ENCODE measurements around the gene RFWD3. TPM values are rescaled to one million over a fixed set of nuclear protein-coding genes. Genes with fewer than 3 reads are reported as not detected.

RFWD3 gene
- total RNA-seq = 18.1 and 20.9 TPM in 2 replicates

GRCh38 chr16:74666425-74667254, at the start of gene RFWD3:
TSS of gene RFWD3 (minus strand) at chr16:74666877. CDS start at chr16:74661449, 5,428 bp downstream.

GRCh38 chr16:74700438-74701225, 34.0 kb upstream of the RFWD3 start, which contains the start of gene MLKL:
TSS of gene MLKL (minus strand) at chr16:74700862. CDS start at chr16:74695757, 5,105 bp downstream.

GRCh38 chr16:74606521-74607309, 60.0 kb downstream of the RFWD3 start, which contains the start of gene GLG1:
TSS of gene GLG1 (minus strand) at chr16:74607114. CDS start at chr16:74607094, 20 bp downstream.

Other genes with a start within 250 kb of the RFWD3 start
- 0.68 and 2.4 TPM in 2 replicates for gene CLEC18B, start 245.4 kb downstream of the RFWD3 start, total RNA-seq
- gene GLG1, start 59.8 kb downstream of the RFWD3 start, total RNA-seq = 87.1 and 229 TPM in 2 replicates
- gene MLKL, start 34.0 kb upstream of the RFWD3 start, total RNA-seq = 6.5 and 11.7 TPM in 2 replicates
- 0.85 and 2.4 TPM in 2 replicates for gene FA2H, start 107.9 kb upstream of the RFWD3 start, total RNA-seq